ENCODE measurements around the gene PCP4L1.

Gene PCP4L1

GRCh38 chr1:161304927-161305866 lies 46.7 kb downstream of the PCP4L1 start:
- no peak overlapping the region for H3K27ac ChIP-seq

DNA sequence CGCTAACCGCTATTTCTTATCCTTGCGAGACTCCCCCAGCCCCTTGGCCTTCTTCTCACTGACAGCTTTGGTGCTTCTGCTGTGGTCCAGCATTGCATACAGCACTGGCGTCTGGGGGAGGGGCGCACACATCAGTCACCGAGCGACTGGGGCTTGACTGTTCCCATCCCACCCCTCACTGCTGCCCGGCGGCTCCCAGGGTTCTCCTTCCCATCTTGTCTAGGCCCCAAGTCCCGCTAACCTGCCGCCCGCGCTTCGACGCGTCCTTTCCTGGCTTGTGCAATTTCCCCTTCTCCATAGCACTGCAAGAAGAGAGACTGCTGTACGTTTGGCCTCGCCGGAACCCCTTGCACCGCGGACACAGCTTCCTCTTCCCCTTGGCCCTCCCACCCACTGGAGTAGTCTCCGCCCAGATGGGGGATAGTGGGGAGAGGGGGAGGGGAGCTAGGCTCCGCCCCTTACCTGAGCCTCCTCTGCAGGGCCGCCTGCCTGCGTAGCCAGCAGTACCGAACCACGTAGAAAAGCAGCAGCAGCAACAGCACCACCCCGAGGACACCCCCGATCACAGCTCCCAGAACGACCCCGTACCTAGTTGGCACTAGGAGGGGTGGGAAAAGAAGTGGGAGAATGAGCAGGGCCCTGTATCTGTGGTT lies 47.4 kb downstream of the PCP4L1 start:
- TF ChIP-seq, protein P1, sequence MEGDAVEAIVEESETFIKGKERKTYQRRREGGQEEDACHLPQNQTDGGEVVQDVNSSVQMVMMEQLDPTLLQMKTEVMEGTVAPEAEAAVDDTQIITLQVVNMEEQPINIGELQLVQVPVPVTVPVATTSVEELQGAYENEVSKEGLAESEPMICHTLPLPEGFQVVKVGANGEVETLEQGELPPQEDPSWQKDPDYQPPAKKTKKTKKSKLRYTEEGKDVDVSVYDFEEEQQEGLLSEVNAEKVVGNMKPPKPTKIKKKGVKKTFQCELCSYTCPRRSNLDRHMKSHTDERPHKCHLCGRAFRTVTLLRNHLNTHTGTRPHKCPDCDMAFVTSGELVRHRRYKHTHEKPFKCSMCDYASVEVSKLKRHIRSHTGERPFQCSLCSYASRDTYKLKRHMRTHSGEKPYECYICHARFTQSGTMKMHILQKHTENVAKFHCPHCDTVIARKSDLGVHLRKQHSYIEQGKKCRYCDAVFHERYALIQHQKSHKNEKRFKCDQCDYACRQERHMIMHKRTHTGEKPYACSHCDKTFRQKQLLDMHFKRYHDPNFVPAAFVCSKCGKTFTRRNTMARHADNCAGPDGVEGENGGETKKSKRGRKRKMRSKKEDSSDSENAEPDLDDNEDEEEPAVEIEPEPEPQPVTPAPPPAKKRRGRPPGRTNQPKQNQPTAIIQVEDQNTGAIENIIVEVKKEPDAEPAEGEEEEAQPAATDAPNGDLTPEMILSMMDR (conservative IDR thresholded peaks at IDR 0.05), result no peak
- TF ChIP-seq ZFX (IDR thresholded peaks at IDR 0.05), result no peak
- no peak overlapping the region for H3K27ac ChIP-seq

More at GRCh38 chr1:161304927-161305866, 46.7 kb downstream of the PCP4L1 start:
- TF ChIP-seq, protein P1 (conservative IDR thresholded peaks at IDR 0.05), result no peak
- no peak for TF ChIP-seq ZFX (IDR thresholded peaks at IDR 0.05)

DNA sequence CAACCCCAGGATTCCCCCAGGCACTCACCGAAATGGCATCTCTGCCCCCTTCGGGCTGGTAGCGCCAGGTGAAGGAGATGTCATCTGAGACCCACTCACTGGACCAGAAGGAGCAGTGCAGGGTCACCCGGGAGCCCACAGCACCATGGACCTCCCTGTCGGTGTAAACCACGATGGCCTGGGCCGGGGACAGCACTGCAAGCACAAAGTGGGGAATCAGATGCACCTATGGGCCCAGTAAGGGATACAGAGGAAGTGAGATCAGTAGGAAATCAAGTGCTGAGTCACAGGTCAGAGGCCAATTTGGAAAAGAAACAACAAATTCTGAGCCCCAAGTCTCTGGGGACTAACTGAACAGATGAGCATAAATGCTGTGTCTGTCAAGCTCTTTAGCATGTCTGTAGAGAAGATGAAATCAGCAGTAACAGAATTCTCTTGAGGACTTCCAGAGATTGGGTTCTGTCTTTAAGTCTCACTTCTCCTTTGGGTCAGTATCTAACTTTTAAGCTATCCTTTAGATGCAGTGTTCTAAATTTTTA lies 48.8 kb downstream of the PCP4L1 start:
- H3K27ac ChIP-seq, result no peak overlapping the region
- TF ChIP-seq, protein P1 (conservative IDR thresholded peaks at IDR 0.05), result no peak
- TF ChIP-seq ZFX (IDR thresholded peaks at IDR 0.05), result no peak

DNA sequence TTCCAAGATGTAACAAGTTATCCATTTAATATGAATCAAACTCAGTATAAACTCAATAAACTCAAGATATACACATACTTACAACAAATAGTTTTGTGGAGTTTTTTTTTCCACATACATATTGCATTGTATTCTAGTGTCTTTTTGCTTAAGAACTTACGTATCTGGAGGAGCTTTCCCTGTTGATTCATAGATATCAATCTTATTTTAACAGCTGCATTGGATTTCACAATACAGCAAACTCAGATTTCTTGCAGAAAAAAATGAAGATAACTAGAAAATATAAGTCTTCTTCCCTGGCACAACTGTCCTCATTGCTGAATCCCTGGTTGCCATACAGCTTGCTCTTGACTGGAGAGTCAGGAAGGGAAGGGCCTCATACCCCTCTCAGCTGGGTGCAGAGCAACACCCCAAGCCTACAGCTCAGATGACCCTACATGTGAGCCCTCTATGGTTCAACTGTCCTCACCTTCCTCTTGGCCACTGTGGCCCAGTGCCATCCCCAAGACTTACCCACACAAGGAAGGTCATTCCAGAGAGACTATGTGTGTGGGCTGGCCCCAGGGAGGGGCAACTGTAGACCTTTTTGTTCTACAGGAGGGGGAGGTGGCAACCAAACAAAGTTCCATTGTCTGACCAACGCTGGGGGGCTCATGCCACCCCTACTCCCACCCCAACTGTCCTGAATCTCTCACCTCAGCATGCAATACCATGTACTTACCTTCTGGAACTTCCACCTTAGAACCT lies 49.5 kb downstream of the PCP4L1 start:
- no peak for TF ChIP-seq ZFX (IDR thresholded peaks at IDR 0.05)
- TF ChIP-seq, protein P1 (conservative IDR thresholded peaks at IDR 0.05), result no peak
- H3K27ac ChIP-seq, result no peak overlapping the region

GRCh38 chr1:161309868-161310267 lies 51.3 kb downstream of the PCP4L1 start, which contains the start of gene MPZ:
TSS of gene MPZ (minus strand) at chr1:161309968. CDS start at chr1:161309905, 63 bp downstream.
- TF ChIP-seq, protein P1 (conservative IDR thresholded peaks at IDR 0.05), result no peak
- no peak for TF ChIP-seq ZFX (IDR thresholded peaks at IDR 0.05)

GRCh38 chr1:161311595-161312181 lies 53.1 kb downstream of the PCP4L1 start:
- TF ChIP-seq, protein P1 (conservative IDR thresholded peaks at IDR 0.05), result no peak
- no peak for TF ChIP-seq ZFX (IDR thresholded peaks at IDR 0.05)
- no peak overlapping the region for H3K27ac ChIP-seq

More at GRCh38 chr1:161309868-161310267, 51.3 kb downstream of the PCP4L1 start, which contains the start of gene MPZ:
- H3K27ac ChIP-seq, result no peak within 1 kb of the TSS

All from C4-2B (cell line).